ENCODE data around the gene LHFPL6.

DNA sequence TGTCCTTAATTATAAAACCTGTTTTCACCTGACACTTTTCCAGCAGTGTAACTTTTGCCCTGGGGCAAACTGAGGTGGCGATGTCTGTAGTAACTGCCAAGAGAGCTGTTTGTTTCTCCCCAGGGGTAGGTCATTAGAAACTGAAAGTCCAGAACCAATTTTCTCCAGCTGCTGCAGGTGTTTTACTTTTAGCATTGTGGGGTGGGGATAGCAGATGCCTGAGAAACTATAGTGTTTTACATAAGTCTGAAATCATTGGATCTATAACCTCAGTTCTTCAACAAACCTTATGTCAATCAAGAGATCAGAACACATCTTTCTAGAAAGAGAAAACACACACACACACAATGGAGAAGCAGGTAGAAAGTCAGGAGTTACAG is 92.7 kb downstream of the LHFPL6 start:
- TF ChIP-seq, protein P1, sequence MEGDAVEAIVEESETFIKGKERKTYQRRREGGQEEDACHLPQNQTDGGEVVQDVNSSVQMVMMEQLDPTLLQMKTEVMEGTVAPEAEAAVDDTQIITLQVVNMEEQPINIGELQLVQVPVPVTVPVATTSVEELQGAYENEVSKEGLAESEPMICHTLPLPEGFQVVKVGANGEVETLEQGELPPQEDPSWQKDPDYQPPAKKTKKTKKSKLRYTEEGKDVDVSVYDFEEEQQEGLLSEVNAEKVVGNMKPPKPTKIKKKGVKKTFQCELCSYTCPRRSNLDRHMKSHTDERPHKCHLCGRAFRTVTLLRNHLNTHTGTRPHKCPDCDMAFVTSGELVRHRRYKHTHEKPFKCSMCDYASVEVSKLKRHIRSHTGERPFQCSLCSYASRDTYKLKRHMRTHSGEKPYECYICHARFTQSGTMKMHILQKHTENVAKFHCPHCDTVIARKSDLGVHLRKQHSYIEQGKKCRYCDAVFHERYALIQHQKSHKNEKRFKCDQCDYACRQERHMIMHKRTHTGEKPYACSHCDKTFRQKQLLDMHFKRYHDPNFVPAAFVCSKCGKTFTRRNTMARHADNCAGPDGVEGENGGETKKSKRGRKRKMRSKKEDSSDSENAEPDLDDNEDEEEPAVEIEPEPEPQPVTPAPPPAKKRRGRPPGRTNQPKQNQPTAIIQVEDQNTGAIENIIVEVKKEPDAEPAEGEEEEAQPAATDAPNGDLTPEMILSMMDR (IDR thresholded peaks at IDR 0.05) = no peak
- TF ChIP-seq POLR2A (IDR thresholded peaks at IDR 0.05) = no peak
